Stimulated activated CD8-positive, alpha-beta memory T cell treated with anti-CD3 and anti-CD28 coated beads, Interleukin-2, amount 100 ng/mL, for 48 hours (primary cell): ENCODE measurements around the gene OLIG1.

Source experiments
- DNase-seq, 2 donors: peaks; one replicate each; pipeline ENCODE4 v3.0.0-alpha.2; 2020; ENCODE audit warnings: low read depth in 2 of 2

Gene OLIG1

GRCh38 chr21:33031152-33031911, 38.6 kb upstream of the OLIG1 start:
- no peak for DNase-seq

DNA sequence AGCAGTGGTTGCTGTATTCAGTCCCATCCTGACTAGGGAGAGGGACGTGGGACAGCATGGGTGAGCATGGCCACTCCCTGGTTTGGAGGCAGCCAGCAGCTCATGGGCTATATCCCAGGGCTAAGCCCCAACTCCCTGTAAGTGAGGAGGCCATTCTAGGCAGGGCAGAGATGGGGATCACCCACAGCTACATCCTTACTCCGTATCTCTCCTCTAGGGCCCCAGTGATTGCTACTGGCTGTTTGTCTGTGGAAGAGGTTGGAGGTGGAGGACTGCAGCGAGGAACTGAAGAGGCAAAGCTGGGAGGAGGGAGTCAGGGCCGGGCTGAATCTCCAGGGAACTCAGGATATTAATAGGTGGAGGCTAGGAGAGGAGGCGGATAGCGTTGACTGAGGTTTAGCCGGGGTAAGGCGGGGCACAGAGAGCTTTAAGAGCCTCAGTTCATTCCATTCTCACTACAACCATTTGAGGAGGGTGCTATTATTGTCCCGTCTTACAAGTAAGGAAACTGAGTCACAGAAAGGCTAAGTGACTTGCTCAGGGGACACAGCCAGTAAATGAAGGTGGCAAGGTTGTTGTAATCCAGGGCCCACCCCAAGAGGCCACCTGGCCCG, 37.4 kb upstream of the OLIG1 start:
- DNase-seq: no peak

DNA sequence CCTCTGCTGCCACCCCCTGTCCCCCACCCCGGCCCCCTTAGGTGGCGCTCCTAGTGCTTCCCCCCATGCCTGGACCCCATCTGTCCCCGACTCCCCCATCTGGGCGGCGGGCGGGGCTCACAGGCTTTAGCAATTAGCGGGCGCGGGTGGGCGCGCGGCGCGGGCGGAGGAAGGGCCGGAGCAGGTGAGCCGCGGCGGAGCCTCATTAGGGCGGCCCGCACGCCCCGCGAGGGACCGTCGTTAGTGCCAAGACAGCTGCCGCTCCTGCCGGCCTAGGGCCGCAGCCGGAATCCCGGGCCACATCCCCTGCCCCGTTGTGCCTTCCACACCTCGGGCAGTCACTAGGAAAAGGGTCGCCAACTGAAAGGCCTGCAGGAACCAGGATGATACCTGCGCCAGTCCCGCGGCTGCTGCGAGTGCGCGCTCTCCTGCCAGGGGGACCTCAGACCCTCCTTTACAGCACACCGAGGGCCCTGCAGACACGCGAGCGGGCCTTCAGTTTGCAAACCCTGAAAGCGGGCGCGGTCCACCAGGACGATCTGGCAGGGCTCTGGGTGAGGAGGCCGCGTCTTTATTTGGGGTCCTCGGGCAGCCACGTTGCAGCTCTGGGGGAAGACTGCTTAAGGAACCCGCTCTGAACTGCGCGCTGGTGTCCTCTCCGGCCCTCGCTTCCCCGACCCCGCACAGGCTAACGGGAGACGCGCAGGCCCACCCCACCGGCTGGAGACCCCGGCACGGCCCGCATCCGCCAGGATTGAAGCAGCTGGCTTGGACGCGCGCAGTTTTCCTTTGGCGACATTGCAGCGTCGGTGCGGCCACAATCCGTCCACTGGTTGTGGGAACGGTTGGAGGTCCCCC, 36.6 kb upstream of the OLIG1 start:
- DNase-seq: no peak

DNA sequence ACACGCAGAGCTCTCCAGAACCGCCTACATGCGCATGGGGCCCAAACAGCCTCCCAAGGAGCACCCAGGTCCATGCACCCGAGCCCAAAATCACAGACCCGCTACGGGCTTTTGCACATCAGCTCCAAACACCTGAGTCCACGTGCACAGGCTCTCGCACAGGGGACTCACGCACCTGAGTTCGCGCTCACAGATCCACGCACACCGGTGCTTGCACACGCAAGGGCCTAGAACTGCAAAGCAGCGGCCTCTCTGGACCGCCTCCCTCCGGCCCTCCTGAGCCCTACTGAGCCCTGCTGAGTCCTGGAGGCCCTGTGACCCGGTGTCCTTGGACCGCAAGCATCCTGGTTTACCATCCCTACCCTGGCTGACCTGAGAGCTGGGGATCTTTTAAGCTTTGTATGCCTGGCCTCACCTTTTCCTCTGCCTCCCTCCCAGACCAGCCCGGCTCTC, 36.0 kb upstream of the OLIG1 start:
- DNase-seq: no peak

DNA sequence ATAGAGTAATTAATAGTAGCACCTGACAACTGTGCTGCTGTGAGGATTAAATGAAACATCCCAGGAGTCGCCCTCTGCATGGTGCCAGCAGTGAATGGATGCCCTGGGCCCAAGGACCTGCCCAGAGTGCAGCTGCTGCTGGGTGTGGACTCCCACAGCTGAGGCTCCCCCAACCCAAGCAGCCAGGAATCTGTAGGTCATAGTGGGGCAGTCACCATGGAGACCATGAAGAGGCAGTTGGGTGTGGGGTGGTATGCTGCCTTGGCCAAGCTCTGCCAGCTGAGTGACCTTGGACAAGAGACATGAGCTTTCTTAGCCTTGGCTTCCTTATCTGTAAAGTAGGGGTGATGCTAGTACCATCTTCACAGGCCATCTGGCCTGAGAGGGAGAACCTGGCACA, 34.8 kb upstream of the OLIG1 start:
- no peak for DNase-seq

DNA sequence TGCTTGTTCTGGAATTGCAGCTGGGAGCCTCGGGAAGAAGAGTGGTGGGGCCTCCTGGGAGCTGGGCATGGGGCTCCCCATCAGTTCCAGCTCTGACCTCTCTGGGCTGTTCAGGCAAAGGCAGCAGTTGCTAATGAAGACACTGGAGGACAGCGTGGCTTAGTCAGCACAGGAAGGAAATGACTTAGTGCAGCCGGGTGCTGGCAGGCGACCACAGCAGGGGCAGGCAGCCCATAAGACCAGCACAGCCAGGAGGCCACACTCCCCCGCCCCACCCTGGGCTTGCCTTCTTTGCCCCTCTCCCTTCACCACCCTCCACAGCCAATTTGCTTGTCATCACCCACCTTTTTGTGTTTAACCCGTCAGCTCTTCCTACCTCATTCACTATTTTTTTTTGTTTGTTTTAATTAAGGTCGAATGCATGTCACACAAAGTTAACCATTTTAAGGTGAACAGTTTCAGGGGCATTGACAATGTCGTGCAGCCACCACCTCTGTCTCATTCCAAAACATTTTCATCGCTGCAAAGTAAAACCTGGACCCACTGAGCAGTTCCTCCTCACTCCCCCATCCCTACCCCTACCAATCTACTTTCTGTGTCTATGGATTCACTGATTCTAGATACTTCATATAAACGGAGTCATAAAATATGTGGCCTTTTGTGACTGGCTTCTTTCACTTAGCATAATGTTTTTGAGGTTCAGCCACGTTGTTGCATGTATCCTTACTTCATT, 33.3 kb upstream of the OLIG1 start:
- DNase-seq: no peak

DNA sequence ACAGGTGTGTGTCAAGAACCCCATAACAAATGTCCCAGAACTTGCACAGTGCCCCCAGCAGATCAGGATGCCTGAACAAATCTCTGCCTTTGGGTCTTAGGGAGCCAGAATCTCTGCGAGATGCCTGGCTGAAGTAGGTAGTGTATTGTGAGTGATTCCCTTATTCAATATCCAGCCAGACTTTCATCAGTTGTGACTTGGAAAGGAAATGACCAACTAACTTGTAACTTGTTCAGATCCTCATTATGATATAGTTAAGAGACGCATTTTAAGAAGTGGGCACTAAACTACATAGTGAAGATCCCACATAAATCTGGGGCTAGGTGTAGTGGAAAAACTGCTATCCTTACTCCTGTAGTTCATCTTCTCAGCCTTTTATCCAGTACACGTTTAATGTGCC, 32.4 kb upstream of the OLIG1 start:
- DNase-seq: no peak

GRCh38 chr21:33039536-33039935, 30.4 kb upstream of the OLIG1 start:
- DNase-seq: no peak

DNA sequence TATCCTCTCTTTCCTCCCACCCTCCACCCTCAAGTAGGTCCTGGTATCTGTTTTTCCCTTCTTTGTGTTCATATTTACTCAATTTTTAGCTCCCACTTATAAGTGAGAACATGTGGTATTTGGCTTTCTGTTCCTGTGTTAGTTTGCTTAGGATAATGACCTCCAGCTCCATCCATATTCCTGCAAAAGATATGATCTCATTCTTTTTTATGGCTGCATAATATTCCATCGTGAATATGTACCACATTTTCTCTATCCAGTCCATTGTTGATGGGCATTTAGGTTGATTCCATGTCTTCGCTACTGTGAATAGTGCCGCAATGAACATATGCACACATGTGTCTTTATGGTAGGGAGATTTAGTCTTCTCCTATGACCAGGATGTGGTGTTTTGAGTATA, 29.7 kb upstream of the OLIG1 start:
- no peak for DNase-seq

GRCh38 chr21:33041981-33042380, 28.0 kb upstream of the OLIG1 start:
- DNase-seq: no peak

GRCh38 chr21:33042812-33043211, 27.1 kb upstream of the OLIG1 start:
- DNase-seq: no peak

DNA sequence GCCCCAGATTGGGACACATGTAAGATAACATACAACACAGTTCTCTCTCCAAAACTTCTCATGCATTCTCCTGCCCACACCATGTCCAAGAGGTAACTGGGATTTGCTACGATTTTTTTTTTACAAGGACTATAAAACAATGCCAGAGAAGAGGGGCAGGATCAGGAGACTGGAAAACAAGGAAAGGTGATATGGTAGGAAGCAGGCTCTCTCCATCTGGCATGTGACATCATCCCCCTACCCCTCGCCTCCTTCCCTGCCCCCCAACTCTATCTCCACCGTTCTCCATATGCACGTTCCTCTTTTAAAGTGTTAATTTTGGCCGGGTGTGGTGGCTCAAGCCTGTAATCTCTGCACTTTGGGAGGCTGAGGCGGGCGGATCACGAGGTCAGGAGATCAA, 23.5 kb upstream of the OLIG1 start:
- no peak for DNase-seq

DNA sequence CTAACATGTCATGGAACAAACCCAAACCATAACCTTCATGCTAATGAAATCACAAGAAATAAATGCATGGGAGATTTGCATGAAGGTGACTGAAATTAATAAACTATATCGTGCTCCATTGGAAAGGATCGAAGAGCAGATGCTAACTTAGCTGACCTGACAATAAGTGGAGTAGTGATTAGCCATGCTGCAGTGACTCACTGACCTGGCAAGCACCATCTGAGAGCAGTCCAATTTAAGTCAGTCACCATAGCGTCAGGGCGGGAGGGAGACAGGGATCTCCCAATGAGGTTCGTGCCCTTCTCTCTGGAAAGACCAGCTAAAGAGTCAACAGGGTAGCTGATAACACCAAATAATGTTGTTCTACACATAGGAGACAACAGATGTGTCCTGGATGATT, 22.7 kb upstream of the OLIG1 start:
- DNase-seq: no peak

GRCh38 chr21:33051925-33052324, 18.0 kb upstream of the OLIG1 start:
- no peak for DNase-seq

DNA sequence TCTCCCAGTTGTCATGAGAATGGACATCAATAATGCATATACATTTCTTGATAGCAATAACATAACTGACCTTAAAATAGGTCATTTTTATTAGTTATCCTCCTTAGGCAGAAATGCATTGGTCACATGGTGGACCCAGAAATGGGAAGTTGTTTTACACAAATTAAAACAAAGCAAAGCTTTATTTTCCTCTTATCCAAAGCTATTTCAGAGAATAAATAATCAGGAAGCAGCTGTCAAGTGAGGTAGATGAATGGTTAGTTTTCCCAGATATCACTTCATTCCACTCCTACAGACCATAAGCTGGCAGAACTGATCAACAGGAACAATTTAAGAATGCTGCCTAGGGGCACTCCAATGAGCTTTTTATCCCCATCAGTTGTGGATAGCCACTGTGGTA, 16.0 kb upstream of the OLIG1 start:
- no peak for DNase-seq

DNA sequence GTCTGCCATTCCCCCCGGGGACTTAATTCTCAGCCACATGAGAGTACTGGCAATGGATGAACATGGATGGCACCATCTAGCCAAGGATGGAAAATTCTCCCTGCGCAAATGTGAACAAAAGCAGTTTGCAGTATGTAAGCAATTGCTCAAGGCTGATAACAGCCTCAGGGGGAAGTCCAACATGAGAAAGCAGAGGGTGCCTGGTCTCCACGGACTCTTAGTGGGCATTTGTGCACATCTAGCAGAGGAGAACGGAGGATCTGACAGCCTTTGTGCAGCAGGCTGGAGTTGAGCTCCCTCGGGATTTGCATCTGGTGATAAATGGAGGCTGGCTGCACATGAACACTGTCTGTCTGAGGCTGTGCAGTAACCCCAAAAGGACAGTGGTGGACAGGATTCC, 13.9 kb upstream of the OLIG1 start:
- DNase-seq: no peak

DNA sequence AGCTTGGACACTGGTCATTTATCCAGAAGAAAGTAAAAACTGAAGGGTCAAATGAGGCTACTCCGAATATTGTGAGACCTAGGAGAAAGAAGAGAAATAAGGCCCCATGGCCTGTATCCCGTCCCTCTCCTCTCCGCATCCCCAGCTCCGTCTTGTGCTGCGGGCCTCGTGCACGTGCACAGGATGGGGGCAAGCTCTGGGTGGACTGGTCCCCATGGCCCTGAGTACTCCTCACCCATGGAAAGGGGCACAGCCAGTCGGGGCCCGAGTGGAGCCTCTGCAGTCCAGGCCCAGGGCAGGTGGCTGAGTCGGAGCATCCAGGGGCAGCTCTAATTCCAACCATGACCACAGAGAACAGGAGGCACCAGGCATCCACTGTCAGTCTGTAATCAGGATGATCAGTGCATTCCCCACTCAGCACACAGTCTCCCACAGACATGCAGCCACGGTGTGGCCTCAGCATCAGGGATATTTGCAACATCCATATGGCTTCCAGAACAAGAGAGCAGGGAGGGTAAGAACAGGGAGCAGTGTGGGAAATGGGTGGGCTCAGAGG, 12.5 kb upstream of the OLIG1 start:
- DNase-seq: no peak

GRCh38 chr21:33058527-33058926, 11.4 kb upstream of the OLIG1 start:
- no peak for DNase-seq

DNA sequence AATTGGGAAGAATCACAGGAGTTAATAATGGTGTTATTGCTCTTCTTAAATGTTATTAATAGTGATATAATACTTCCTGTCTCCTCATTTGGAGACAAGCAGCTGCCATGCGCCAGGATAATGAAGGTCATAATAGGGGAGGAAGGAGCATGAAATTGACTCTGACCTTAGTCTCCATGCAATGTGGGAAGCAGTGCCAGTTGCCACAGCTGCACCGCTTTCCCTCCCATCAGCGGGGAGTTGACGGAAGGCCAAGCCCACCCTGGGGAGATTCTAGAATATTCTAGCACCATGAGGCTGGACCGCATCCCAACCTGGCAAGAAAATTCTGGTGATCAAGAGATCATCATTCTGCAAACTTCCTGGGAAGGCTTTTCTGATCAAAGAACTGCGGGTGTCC, 11.0 kb upstream of the OLIG1 start:
- no peak for DNase-seq

GRCh38 chr21:33059380-33059841, 10.5 kb upstream of the OLIG1 start:
- no peak for DNase-seq

DNA sequence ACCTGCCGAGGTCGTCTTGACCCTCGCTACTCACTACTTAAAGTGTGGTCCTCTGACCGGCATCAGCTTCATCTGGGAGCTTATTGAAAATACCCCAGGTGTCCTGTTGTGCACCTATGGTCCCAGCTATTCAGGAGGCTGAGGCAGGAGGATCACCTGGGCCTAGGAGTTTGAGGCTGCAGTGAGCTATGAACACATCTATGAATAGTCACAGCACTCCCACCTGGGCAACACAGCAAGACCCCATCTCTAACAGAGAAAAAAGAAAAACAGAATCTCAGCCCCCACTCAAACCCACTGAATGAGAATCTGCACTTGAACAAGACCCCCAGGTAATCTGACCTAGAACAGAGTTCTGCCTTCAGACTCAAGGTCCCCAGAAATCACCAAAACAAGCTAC, 8.7 kb upstream of the OLIG1 start:
- no peak for DNase-seq
